AG09309 (cell line): ENCODE results near the gene CNGA4.

Source experiments
- DNase-seq: peaks from one replicate; pipeline ENCODE4 v3.0.0-alpha.2; 2010; ENCODE audit warnings: low read depth
- H3K4me3 ChIP-seq: 2 replicates; pipeline ENCODE4 v1.5.1; 2011; ENCODE audit warnings: mild to moderate bottlenecking, low read depth, low read length, moderate library complexity; ENCODE audit not compliant: control insufficient read depth
- TF ChIP-seq, protein P1 (sequence below): IDR thresholded peaks from 2 replicates; pipeline ENCODE4 v1.5.1; 2011; ENCODE audit warnings: mild to moderate bottlenecking, low read depth, low read length, inconsistent platforms; ENCODE audit not compliant: insufficient read depth, control insufficient read depth; ENCODE audit errors: missing control alignments

CNGA4 gene

DNA sequence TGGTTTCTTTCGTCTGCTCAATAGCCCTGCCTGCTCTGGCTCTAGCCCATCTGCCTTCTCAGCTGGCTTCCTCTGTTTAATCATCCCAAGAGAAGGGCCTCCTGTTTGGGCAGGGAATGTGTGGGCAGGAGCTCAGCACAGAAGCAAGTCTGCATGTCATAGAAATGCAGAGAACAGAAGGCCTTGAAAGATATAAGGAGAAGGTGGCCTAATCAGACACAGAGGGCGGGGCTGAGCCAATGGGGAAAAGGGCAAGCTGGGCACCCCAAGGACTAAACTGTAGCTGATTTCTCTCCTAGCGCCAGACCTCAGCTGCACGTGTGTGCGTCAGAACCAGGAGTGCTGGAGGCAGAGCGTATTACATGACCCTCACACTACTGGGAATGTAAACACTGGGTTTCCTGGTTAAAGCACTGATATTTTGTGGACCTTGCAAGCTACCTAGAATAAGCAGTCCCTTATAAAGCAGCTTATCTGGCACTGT lies 13.1 kb downstream of the CNGA4 start:
- H3K4me3 ChIP-seq = no peak overlapping the region
- TF ChIP-seq, protein P1, sequence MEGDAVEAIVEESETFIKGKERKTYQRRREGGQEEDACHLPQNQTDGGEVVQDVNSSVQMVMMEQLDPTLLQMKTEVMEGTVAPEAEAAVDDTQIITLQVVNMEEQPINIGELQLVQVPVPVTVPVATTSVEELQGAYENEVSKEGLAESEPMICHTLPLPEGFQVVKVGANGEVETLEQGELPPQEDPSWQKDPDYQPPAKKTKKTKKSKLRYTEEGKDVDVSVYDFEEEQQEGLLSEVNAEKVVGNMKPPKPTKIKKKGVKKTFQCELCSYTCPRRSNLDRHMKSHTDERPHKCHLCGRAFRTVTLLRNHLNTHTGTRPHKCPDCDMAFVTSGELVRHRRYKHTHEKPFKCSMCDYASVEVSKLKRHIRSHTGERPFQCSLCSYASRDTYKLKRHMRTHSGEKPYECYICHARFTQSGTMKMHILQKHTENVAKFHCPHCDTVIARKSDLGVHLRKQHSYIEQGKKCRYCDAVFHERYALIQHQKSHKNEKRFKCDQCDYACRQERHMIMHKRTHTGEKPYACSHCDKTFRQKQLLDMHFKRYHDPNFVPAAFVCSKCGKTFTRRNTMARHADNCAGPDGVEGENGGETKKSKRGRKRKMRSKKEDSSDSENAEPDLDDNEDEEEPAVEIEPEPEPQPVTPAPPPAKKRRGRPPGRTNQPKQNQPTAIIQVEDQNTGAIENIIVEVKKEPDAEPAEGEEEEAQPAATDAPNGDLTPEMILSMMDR = no peak
- no peak for DNase-seq

DNA sequence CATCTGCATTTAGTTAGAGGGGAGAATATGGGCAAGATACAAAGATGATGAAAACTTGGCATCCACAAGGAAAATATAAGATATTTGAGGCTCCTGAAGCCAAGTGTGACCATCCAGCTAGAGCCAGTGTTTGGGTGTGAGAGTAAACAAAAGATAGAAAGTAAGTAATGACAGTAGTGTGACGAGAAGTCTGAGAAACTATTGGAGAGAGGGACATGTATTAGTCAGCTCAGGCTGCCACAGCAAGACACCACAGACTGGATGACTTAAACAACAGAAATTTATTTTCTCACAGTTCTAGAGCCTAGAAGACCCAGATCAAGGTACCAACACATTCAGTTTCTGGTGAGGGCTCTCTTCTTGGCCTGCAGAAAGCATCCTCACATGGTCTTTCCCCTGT lies 14.3 kb downstream of the CNGA4 start:
- TF ChIP-seq, protein P1 = no peak
- DNase-seq = no peak

DNA sequence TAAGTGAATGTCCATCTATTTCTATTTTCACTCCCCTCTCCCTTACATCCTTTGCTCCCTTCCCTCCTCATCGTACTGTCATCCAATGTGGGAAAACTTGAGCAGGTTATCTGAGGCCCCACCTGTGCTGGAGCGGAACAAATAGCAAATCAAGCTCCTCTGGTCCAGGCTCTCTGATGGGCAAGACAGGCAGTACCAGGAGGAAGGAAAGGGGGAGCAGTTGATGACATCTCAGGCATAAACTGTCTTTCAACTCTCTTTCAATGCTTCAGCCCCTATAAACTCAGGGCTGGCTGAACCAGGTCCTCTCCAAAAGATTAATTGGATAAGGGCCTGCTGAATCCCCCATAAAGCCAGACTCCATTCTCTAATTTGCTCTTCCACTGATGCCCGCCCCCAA lies 19.3 kb downstream of the CNGA4 start:
- TF ChIP-seq, protein P1 = no peak
- DNase-seq = no peak
- no peak overlapping the region for H3K4me3 ChIP-seq

More for the DNA sequence above, 14.3 kb downstream of the CNGA4 start:
- H3K4me3 ChIP-seq = no peak overlapping the region

DNA sequence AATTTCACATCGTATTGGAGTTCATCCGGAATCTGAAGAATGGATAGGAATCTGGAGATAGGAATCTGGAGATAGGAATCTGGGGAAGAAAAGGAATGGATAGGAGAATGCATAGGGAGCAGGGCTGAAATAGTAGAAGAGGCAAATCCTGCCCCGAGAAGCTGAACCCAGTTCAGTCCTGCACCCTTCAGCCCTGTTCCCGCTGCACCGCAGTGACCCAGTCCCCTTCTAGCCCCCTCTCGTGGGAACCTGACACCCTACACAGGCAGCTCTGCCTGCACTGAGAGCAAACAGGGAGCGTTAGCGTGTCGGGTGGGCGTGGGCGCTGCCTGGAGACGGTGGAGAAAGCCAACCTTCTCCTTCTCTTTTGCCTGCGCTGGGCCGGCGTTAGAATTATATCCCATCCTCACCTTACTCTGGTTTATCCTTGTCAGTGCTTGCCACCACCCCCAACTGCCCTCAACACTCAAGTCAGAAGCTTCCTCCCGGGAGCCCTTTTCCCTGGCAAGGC lies 19.7 kb downstream of the CNGA4 start:
- no peak overlapping the region for H3K4me3 ChIP-seq
- no peak for DNase-seq
- TF ChIP-seq, protein P1 = no peak

DNA sequence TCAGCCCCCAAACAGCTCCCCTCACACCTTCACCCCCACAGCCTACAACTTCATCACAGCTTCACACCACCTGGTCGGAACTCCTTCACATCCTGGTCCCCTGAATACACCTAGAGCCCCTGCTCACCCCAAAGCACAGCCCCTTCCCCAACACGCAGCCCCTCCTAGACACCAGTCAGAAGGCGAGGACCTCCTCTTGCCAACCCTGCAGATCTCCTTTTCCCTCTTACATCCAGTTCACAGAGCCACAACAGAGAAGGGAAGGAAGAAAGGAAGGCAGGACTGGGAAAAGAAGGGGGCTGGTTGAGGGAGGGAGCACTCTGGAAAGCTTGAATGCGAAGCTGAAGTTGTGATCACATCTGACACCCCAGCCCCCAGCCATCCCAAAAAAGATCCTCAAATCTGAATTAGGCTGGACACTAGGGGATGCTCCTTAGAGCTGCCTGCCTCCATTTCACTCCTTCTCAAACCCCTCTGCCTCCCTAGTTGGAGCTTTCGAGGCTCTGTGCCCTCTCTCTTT lies 21.4 kb downstream of the CNGA4 start:
- no peak for DNase-seq
- H3K4me3 ChIP-seq = no peak overlapping the region
- TF ChIP-seq, protein P1 = no peak

DNA sequence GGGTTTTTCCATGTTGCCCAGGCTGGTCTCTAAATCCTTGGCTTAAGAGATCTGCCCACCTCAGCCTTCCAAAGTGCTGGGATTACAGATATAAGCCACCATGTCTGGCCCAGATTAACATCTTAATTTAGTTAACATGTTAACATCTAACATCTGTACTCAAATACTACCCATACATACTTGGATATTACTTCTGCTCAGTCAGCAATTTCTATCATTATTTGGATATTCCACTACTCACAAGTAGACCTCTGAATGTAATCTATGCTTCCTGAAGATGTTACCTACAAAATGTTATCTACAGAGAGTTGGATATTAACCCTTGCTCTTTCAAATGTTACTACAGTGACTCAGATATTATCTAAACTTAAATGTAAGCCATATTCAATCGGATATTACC lies 24.8 kb downstream of the CNGA4 start:
- TF ChIP-seq, protein P1 = no peak
- no peak for DNase-seq
- no peak overlapping the region for H3K4me3 ChIP-seq

DNA sequence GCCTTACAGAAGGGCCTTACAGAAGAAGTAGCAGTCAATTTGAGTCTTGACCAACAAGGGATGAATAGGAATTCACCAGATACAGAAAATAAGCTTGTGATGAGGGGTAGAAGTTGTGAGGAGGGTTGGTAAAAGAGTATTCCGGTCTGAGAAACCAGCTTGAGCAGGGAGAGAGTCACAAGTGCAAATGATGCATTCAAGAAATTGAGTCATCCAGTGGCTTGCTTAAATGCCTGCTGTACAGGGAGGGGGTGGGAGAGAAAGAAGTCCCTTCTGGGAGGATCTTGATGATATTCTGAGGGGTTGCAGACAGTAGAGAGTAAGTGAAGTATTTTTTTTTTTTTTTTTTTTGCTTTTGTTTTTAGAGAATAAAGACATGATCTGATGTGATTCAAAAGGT lies 29.9 kb downstream of the CNGA4 start:
- no peak overlapping the region for H3K4me3 ChIP-seq
- TF ChIP-seq, protein P1 = no peak
- DNase-seq = no peak
